ENCODE results near the gene TXNRD3.

TXNRD3 gene

DNA sequence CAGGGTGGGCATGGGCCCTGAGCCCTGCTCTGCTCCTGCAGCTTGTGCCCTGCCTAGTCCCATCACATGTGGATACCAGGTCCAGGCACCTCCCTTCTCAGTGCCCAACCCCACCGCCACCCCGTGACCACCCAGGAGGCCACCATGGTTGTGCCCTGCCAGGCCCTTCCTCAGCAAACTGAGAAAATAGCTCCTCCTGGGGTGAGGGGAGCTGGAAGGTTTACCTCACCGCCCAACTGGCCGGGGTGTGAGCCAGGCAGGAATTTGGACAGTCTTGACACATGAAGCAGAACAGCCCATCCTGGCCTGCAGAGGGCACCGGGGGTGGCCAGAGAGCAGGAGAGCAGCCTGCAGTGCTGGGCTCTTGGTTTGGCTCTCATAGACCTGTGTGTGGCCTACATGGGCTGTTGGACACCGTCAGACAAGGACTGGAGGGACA lies 84.8 kb downstream of the TXNRD3 start:
- Histone ChIP-seq H3K4me2 (ENCODE audit: low read depth, low read length, poor library complexity, severe bottlenecking) (no peak overlapping the region), H3K4me1 (ENCODE audit: insufficient read depth, low read length, poor library complexity, severe bottlenecking) (no peaks in the 10 kb centered on the region)
- TF ChIP-seq EZH2phosphoT487 (IDR thresholded peaks at IDR 0.05; ENCODE audit: borderline replicate concordance) (no peak), CTCF (conservative IDR thresholded peaks at IDR 0.05; ENCODE audit: low read length) (peak; percentile 59)

GRCh38 chr3:126569390-126569975 lies 85.4 kb downstream of the TXNRD3 start:
- TF ChIP-seq EZH2phosphoT487 (IDR thresholded peaks at IDR 0.05; ENCODE audit: borderline replicate concordance) (no peak), CTCF (conservative IDR thresholded peaks at IDR 0.05; ENCODE audit: low read length) (no peak)
- no peaks in the 10 kb centered on the region for H3F3A ChIP-seq (ENCODE audit: low read depth)
- no peak overlapping the region for H3K4me2 ChIP-seq (ENCODE audit: low read depth, low read length, poor library complexity, severe bottlenecking)
- no peak overlapping the region for H2AFZ ChIP-seq (ENCODE audit: low read length)
- no peaks in the 10 kb centered on the region for H3K9me2 ChIP-seq (replicated peaks; ENCODE audit: low read depth, low read length)
- H3K4me3 ChIP-seq (ENCODE audit: low read length, poor library complexity, severe bottlenecking) = no peak overlapping the region
- H3K36me3 ChIP-seq (ENCODE audit: insufficient read depth, low read length) = no peaks in the 10 kb centered on the region
- H3K9ac ChIP-seq (ENCODE audit: low read depth, low read length, poor library complexity, severe bottlenecking) = no peak overlapping the region
- H3K27me3 ChIP-seq (ENCODE audit: insufficient read depth, low read length, poor library complexity, severe bottlenecking) = no peaks in the 10 kb centered on the region
- no peaks in the 10 kb centered on the region for H3K9me3 ChIP-seq (ENCODE audit: insufficient read depth, low read depth, low read length)
- no peaks in the 10 kb centered on the region for H3K4me1 ChIP-seq (ENCODE audit: insufficient read depth, low read length, poor library complexity, severe bottlenecking)
- H3K79me2 ChIP-seq (ENCODE audit: insufficient read depth, low read length) = no peaks in the 10 kb centered on the region
- H4K20me1 ChIP-seq (ENCODE audit: insufficient read depth, low read length, poor library complexity, severe bottlenecking) = no peaks in the 10 kb centered on the region

More for the DNA sequence above, 84.8 kb downstream of the TXNRD3 start:
- no peaks in the 10 kb centered on the region for H3F3A ChIP-seq (ENCODE audit: low read depth)
- H2AFZ ChIP-seq (ENCODE audit: low read length) = no peak overlapping the region
- no peaks in the 10 kb centered on the region for H3K9me3 ChIP-seq (ENCODE audit: insufficient read depth, low read depth, low read length)
- H3K9me2 ChIP-seq (replicated peaks; ENCODE audit: low read depth, low read length) = no peaks in the 10 kb centered on the region
- H3K4me3 ChIP-seq (ENCODE audit: low read length, poor library complexity, severe bottlenecking) = no peak overlapping the region
- H3K79me2 ChIP-seq (ENCODE audit: insufficient read depth, low read length) = no peaks in the 10 kb centered on the region
- no peaks in the 10 kb centered on the region for H4K20me1 ChIP-seq (ENCODE audit: insufficient read depth, low read length, poor library complexity, severe bottlenecking)
- H3K9ac ChIP-seq (ENCODE audit: low read depth, low read length, poor library complexity, severe bottlenecking) = no peak overlapping the region
- H3K27me3 ChIP-seq (ENCODE audit: insufficient read depth, low read length, poor library complexity, severe bottlenecking) = no peaks in the 10 kb centered on the region
- no peaks in the 10 kb centered on the region for H3K36me3 ChIP-seq (ENCODE audit: insufficient read depth, low read length)

- H2AFZ ChIP-seq (ENCODE audit: low read length) = no peak overlapping the region
- H3K4me1 ChIP-seq (ENCODE audit: insufficient read depth, low read length, poor library complexity, severe bottlenecking) = no peaks in the 10 kb centered on the region
- no peaks in the 10 kb centered on the region for H3F3A ChIP-seq (ENCODE audit: low read depth)
- H3K27me3 ChIP-seq (ENCODE audit: insufficient read depth, low read length, poor library complexity, severe bottlenecking) = no peaks in the 10 kb centered on the region
- H3K4me2 ChIP-seq (ENCODE audit: low read depth, low read length, poor library complexity, severe bottlenecking) = no peak overlapping the region
- H3K4me3 ChIP-seq (ENCODE audit: low read length, poor library complexity, severe bottlenecking) = no peak overlapping the region
- H3K9me3 ChIP-seq (ENCODE audit: insufficient read depth, low read depth, low read length) = no peaks in the 10 kb centered on the region
- H3K9ac ChIP-seq (ENCODE audit: low read depth, low read length, poor library complexity, severe bottlenecking) = no peak overlapping the region
- H3K79me2 ChIP-seq (ENCODE audit: insufficient read depth, low read length) = no peaks in the 10 kb centered on the region
- no peaks in the 10 kb centered on the region for H4K20me1 ChIP-seq (ENCODE audit: insufficient read depth, low read length, poor library complexity, severe bottlenecking)
- TF ChIP-seq CTCF (conservative IDR thresholded peaks at IDR 0.05; ENCODE audit: low read length) (no peak), EZH2phosphoT487 (IDR thresholded peaks at IDR 0.05; ENCODE audit: borderline replicate concordance) (no peak)
- H3K36me3 ChIP-seq (ENCODE audit: insufficient read depth, low read length) = no peaks in the 10 kb centered on the region
- no peaks in the 10 kb centered on the region for H3K9me2 ChIP-seq (replicated peaks; ENCODE audit: low read depth, low read length)
These were observed 86.1 kb downstream of the TXNRD3 start for GRCh38 chr3:126568776-126569342.
